ENCODE data around the gene KAZN.
A peak's percentile ranks its signal among the peaks of the same experiment; 100 is the strongest.

KAZN gene

DNA sequence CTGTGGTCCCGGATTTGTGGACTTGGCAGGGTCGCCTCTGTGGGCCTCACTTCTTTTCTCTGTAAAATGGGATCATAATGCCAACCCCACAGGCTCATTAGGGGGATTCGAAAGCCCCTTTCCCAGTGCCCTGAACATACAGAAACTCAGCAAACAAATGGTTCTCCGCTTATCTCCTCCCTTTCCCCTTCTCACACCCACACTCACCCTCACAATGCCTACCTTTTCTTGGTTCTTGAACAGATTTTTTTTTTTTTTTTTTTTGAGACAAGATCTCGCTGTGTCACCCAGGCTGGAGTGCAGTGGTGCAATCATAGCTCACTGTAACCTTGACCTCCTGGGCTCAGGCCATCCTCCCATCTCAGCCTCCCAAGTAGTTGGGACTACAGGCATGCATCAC lies 175.7 kb downstream of the KAZN start:
- TF ChIP-seq, protein P1, sequence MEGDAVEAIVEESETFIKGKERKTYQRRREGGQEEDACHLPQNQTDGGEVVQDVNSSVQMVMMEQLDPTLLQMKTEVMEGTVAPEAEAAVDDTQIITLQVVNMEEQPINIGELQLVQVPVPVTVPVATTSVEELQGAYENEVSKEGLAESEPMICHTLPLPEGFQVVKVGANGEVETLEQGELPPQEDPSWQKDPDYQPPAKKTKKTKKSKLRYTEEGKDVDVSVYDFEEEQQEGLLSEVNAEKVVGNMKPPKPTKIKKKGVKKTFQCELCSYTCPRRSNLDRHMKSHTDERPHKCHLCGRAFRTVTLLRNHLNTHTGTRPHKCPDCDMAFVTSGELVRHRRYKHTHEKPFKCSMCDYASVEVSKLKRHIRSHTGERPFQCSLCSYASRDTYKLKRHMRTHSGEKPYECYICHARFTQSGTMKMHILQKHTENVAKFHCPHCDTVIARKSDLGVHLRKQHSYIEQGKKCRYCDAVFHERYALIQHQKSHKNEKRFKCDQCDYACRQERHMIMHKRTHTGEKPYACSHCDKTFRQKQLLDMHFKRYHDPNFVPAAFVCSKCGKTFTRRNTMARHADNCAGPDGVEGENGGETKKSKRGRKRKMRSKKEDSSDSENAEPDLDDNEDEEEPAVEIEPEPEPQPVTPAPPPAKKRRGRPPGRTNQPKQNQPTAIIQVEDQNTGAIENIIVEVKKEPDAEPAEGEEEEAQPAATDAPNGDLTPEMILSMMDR (conservative IDR thresholded peaks at IDR 0.05; ENCODE audit: low read length) = no peak
- no peak for DNase-seq (ENCODE audit: low read depth)
- no peak overlapping the region for H3K4me3 ChIP-seq (ENCODE audit: low read length)

DNA sequence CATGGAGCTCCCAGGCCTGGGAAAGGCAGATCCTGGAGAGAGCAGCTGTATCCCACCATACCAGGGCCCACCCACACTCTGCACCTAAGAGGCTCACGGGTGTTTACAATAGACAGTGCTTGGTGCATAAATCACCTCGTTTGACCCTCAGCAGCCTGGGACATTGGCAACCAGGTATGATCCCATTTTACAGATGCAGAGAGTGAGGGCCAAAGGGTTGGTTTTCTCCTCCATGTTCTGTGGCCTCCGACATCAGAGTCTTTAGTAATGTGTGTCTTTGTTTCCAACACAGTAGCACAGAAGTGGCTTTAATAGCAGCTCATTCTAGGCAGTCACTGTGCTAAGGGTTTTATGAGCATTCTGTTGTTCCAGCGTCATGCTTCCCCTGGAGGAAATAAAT lies 176.5 kb downstream of the KAZN start:
- no peak for DNase-seq (ENCODE audit: low read depth)
- TF ChIP-seq, protein P1 (conservative IDR thresholded peaks at IDR 0.05; ENCODE audit: low read length) = no peak
- H3K4me3 ChIP-seq (ENCODE audit: low read length) = no peak overlapping the region

DNA sequence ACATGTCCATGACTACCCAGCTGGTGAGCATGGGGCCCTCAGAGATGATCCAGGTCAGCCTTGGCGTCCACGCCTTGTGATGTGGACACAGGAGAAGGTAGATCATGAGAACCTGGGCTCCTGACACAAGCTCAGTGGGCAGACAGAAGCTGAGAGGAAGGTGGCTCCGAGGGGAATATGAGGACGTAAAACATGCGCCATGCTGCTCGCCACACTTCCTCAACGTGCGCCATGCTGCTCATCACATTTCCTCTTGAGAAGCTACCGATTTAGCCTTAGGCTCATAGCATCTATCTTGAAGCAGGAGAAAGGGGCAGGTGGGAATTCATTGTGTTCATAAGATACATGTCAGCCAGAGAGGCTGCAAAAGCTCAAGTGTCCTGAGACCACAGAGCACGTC lies 176.9 kb downstream of the KAZN start:
- TF ChIP-seq, protein P1 (conservative IDR thresholded peaks at IDR 0.05; ENCODE audit: low read length) = no peak
- DNase-seq (ENCODE audit: low read depth) = no peak
- no peak overlapping the region for H3K4me3 ChIP-seq (ENCODE audit: low read length)

DNA sequence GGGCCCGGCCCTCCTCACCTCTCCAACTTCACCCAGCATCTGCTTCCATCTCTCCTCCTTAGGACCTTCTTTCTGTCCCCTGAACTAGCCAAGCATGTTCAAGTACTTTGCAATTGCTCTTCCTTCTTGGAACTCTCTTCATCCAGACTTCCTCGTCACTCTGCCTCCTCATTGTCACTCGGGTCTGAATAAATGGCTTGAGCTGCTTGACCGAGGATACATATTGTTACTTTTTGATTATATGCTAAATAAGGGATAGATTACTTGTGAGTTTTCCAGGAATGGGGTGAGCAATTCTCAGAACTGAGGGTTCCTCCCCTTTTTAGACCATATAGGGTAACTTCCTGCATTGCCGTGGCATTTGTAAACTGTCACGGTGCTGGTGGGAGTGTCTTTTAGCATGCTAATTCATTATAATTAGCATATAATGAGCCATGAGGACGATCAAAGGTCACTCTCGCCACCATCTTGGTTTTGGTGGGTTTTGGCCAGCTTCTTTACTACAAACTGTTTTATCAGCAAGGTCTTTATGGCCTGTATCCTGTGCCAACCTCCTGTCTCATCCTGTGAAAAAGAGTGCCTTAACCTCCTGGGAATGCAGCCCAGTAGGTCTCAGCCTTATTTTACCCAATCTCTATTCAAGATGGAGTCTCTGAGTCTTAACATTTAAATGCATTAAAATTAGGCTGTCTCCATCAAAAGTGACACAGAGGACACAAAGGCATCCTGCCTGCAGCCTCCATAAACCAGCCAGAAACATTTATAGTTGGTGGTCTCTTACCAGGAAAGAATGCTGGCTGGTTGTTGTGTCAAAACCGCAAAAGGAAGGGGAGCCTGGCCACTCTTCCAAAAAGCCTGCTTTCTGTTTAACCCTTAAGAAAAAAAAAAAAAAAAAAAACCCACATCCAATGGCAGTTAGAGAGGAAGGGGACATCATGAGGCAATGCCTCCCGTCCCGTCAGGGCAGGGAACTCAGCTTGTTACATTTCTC lies 179.3 kb downstream of the KAZN start:
- TF ChIP-seq, protein P1 (conservative IDR thresholded peaks at IDR 0.05; ENCODE audit: low read length) = no peak
- no peak for DNase-seq (ENCODE audit: low read depth)
- H3K4me3 ChIP-seq (ENCODE audit: low read length) = no peak overlapping the region

DNA sequence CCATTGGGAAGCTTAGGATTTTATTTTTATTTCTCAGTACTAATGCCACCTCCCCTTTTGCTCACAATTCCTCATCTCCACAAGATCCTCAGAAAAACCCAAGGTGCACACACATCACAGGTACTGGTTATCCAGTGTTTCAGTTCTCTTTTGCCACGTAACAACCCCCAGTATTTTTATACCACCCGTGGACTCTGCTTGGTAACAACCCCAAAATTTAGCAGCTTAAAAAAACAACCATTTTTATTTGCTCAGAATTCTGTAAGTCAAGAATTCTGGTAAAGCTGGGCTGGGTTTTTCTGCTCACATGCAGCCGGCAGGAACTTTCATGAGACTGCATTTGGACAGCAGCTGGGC lies 180.0 kb downstream of the KAZN start:
- no peak for DNase-seq (ENCODE audit: low read depth)
- H3K4me3 ChIP-seq (ENCODE audit: low read length) = no peak overlapping the region
- TF ChIP-seq, protein P1 (conservative IDR thresholded peaks at IDR 0.05; ENCODE audit: low read length) = no peak

DNA sequence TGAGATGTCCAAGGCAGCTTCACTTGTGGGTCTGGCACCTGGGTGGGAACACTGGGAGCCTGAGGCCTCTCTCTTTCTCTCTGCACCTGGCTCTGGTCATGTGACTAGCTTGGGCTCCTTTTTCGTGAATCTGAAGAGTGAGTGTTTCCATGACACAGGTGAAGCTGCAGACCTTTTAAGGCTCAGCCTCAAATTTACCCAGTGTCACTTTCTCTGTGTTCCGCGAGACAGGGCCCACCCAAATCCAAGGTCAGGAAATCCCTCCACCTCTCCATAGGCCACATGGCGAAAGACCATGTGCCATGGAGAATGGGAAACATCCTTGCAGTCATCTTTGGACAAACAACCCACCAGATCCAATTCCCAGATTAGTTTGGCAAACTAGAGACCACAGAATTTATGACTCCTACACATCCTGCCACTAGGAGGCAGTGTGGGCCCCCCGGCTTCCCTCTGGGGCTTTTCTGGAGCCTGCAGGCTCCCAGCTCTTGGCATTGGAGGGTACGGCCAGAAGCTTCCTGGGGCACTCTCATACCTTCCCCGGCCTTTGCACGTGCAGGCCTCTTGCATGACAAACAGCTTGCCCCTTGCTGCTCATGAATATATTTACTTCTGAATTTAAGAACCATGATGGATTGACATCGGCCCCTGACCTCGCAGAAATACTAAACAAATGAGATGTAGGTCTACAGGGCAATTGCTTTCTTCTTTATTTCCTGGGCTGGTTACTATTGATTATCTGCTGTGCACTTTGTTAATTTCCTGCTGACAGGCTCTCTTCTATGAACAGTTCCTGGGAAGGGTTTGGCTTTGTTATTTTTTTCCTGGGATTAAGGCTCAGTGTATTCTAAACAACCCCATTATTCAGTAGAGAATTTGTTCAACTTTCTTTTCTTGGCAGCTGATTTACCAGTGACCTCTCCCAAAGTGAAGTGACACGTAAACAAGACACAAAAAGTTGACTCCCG lies 180.7 kb downstream of the KAZN start:
- DNase-seq (ENCODE audit: low read depth) = peak; percentile 9
- TF ChIP-seq, protein P1 (conservative IDR thresholded peaks at IDR 0.05; ENCODE audit: low read length) = peak; percentile 61
- no peak overlapping the region for H3K4me3 ChIP-seq (ENCODE audit: low read length)
